Caco-2 (cell line): ENCODE data around the gene TSEN34. TPM values are rescaled to one million over a fixed set of nuclear protein-coding genes. Genes with fewer than 3 reads are reported as not detected.
A peak's percentile ranks its signal among the peaks of the same experiment; 100 is the strongest.

Source experiments
- BruUV-seq: library from RNA; stranded (reverse); fragments of 400-500 nt; replicated peaks from 2 replicates; lab custom pipeline; 2021; lab: Mats Ljungman, UMichigan
- CTCF ChIA-PET: fragments of 300-600 bp; sonication (Branson Sonifier 250); formaldehyde crosslinking; loops from one replicate; lab custom pipeline; 2022; ENCODE audit warnings: antibody characterized with exemption; lab: Charles Lee
- POLR2A ChIA-PET: fragments of 300-600 bp; sonication (Branson Sonifier 250); formaldehyde crosslinking; loops from one replicate; lab custom pipeline; 2022; ENCODE audit warnings: antibody characterized with exemption; lab: Charles Lee
- DNase-seq, 2 experiments: peaks; one replicate each; pipeline versions ENCODE4 v3.0.0 to v3.0.0-alpha.2; 2020 to 2022
- H3K27me3 ChIP-seq: replicated peaks from 2 replicates; pipeline ENCODE4 v1.6.0; 2011; ENCODE audit warnings: low read length; ENCODE audit not compliant: control insufficient read depth, insufficient read depth
- H3K36me3 ChIP-seq: 2 replicates; pipeline ENCODE4 v1.5.1; 2011; ENCODE audit warnings: low read length; ENCODE audit not compliant: control insufficient read depth, insufficient read depth
- H3K4me1 ChIP-seq: fragments of 250-450 bp; sonication (Bioruptor Pico); 2 replicates; pipeline ENCODE4 v1.5.1; 2020; ENCODE audit warnings: mild to moderate bottlenecking
- H3K4me3 ChIP-seq: 2 replicates; pipeline ENCODE4 v1.5.1; 2011; ENCODE audit warnings: low read depth, mild to moderate bottlenecking, control low read depth, low read length
- H3K9me3 ChIP-seq: fragments of 250-450 bp; sonication (Bioruptor Pico); 2 replicates; pipeline ENCODE4 v1.5.1; 2020; ENCODE audit warnings: mild to moderate bottlenecking, moderate library complexity
- H3K27ac Mint-ChIP-seq: one replicate; pipeline ENCODE4 v1.8.0; 2022; ENCODE audit warnings: mixed read lengths; ENCODE audit not compliant: unreplicated experiment
- H3K27me3 Mint-ChIP-seq: one replicate; pipeline ENCODE4 v1.8.0; 2022; ENCODE audit warnings: mixed read lengths; ENCODE audit not compliant: insufficient read depth, unreplicated experiment
- H3K36me3 Mint-ChIP-seq: one replicate; pipeline ENCODE4 v1.8.0; 2022; ENCODE audit warnings: mild to moderate bottlenecking, mixed read lengths; ENCODE audit not compliant: insufficient read depth, unreplicated experiment
- H3K4me1 Mint-ChIP-seq: one replicate; pipeline ENCODE4 v1.8.0; 2022; ENCODE audit warnings: low read depth, mixed read lengths; ENCODE audit not compliant: unreplicated experiment
- H3K4me3 Mint-ChIP-seq: one replicate; pipeline ENCODE4 v1.8.0; 2022; ENCODE audit warnings: mild to moderate bottlenecking, moderate library complexity, mixed read lengths; ENCODE audit not compliant: unreplicated experiment
- H3K9me3 Mint-ChIP-seq: one replicate; pipeline ENCODE4 v1.8.0; 2022; ENCODE audit warnings: mixed read lengths; ENCODE audit not compliant: unreplicated experiment
- intact Hi-C: fragments of 100-400 bp; cut with micrococcal nuclease; formaldehyde crosslinking; loops from one replicate; pipeline ENCODE4 v1.10.0; 2022; ENCODE audit not compliant: unreplicated experiment
- total RNA-seq: library from RNA; stranded (reverse); gene quantifications from 2 replicates; pipeline ENCODE4 v1.2.3, GENCODE V29; 2022
- TF ChIP-seq, protein P1 (sequence below), 2 experiments: fragments of 200-600 bp in 1 of 2; IDR thresholded peaks; 1 replicate in 1 of 2; 2 replicates in 1 of 2; pipeline versions ENCODE4 v1.5.1 to v1.8.0; 2011 to 2022; ENCODE audit warnings: antibody characterized with exemption in 1 of 2, control low read depth in 1 of 2, inconsistent platforms in 1 of 2, low read depth in 1 of 2, low read length in 1 of 2, mild to moderate bottlenecking in 1 of 2, moderate library complexity in 1 of 2; ENCODE audit not compliant: insufficient read depth in 1 of 2, severe bottlenecking in 1 of 2, unreplicated experiment in 1 of 2

Gene TSEN34
- total RNA-seq, 1 experiment from 2014 or later = 42.6 TPM

DNA sequence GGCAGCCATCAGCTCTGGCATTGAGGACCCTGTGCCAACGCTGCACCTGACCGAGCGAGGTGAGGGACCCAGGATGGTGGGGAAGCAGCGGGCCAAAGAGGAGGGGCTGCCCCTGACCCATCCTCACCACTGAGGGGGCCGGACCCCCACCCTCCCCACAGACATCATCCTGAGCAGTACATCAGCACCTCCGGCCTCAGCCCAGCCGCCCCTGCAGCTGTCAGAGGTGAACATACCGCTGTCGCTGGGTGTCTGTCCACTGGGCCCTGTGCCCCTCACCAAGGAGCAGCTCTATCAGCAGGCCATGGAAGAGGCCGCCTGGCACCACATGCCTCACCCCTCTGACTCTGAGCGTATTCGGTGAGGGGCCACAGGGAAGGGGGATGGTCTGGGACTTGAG, 38.8 kb upstream of the TSEN34 start:
- no peaks in the 10 kb centered on the region for H3K27me3 Mint-ChIP-seq
- Histone ChIP-seq H3K27me3 (no peaks in the 10 kb centered on the region), H3K4me1 (peaks cover 5% of the 10 kb centered on the region; the same call in 1 of the 2 replicates), H3K36me3 (peaks cover 10% of the 10 kb centered on the region), H3K9me3 (no peaks in the 10 kb centered on the region), H3K4me3 (no peak overlapping the region)
- H3K36me3 Mint-ChIP-seq = peaks cover 94% of the 10 kb centered on the region
- peaks cover 8% of the 10 kb centered on the region for H3K4me1 Mint-ChIP-seq
- TF ChIP-seq, protein P1, sequence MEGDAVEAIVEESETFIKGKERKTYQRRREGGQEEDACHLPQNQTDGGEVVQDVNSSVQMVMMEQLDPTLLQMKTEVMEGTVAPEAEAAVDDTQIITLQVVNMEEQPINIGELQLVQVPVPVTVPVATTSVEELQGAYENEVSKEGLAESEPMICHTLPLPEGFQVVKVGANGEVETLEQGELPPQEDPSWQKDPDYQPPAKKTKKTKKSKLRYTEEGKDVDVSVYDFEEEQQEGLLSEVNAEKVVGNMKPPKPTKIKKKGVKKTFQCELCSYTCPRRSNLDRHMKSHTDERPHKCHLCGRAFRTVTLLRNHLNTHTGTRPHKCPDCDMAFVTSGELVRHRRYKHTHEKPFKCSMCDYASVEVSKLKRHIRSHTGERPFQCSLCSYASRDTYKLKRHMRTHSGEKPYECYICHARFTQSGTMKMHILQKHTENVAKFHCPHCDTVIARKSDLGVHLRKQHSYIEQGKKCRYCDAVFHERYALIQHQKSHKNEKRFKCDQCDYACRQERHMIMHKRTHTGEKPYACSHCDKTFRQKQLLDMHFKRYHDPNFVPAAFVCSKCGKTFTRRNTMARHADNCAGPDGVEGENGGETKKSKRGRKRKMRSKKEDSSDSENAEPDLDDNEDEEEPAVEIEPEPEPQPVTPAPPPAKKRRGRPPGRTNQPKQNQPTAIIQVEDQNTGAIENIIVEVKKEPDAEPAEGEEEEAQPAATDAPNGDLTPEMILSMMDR (IDR thresholded peaks at IDR 0.05; ENCODE audit: insufficient read depth in 1 of 2, low read depth in 1 of 2, low read length in 1 of 2, severe bottlenecking in 1 of 2, unreplicated experiment in 1 of 2) = no peak
- intact Hi-C loops = no loop called here
- ChIA-PET CTCF (interaction anchor here (2.1 kb wide), 1 partner anchor 15 kb away, joined by 5 read pairs; the partner anchor contains the start of gene CNOT3), POLR2A (no interaction called here)
- DNase-seq = no peak
- no peak overlapping the region for H3K4me3 Mint-ChIP-seq
- BruUV-seq = no TSS peak
- H3K9me3 Mint-ChIP-seq = no peaks in the 10 kb centered on the region
- no peak overlapping the region for H3K27ac Mint-ChIP-seq

DNA sequence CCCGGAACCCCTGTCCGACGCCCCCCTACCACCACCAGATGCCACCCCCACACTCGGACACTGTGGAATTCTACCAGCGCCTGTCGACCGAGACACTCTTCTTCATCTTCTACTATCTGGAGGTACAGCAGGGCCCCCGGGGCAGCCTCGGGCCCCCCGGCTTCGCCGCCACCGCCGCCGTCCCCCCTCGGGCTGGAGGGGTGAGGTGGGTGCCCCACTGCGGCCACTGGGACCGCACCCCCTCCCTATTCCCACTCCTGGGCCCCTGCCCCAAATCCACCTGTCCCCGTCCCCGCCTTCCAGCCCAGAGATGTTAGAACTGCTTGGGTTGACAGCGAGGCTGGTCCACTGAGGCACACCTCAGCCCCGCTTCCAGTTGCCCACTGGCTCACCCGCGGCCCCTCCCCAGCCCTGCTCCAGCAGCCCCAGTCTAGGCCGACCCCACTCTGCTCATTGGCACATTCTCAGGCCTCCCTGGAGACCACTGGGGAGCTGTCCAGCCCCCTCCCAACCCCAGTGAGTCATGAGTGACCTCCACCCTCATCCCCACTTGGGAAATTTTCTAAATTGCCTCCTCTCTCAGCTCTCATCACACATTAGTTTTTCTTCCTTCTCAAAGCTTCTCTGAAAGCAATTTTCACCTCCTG, 38.1 kb upstream of the TSEN34 start:
- ChIA-PET POLR2A (no interaction called here), CTCF (no interaction called here)
- intact Hi-C loops = no loop called here
- Mint-ChIP-seq H3K27me3 (no peaks in the 10 kb centered on the region), H3K4me1 (peaks cover 10% of the 10 kb centered on the region), H3K36me3 (peaks cover 93% of the 10 kb centered on the region), H3K27ac (peak overlapping the region; percentile 55), H3K9me3 (no peaks in the 10 kb centered on the region), H3K4me3 (no peak overlapping the region)
- H3K9me3 ChIP-seq = no peaks in the 10 kb centered on the region
- H3K36me3 ChIP-seq = peaks cover 10% of the 10 kb centered on the region
- no TSS peak for BruUV-seq
- TF ChIP-seq, protein P1 (IDR thresholded peaks at IDR 0.05; ENCODE audit: insufficient read depth in 1 of 2, low read depth in 1 of 2, low read length in 1 of 2, severe bottlenecking in 1 of 2, unreplicated experiment in 1 of 2) = no peak
- no peak for DNase-seq
- no peak overlapping the region for H3K4me3 ChIP-seq
- H3K27me3 ChIP-seq = no peaks in the 10 kb centered on the region
- H3K4me1 ChIP-seq = peaks cover 5% of the 10 kb centered on the region; the same call in 1 of the 2 replicates

- H3K27me3 Mint-ChIP-seq = no peaks in the 10 kb centered on the region
- CTCF ChIA-PET = no interaction called here
- H3K4me3 ChIP-seq = no peak overlapping the region
- DNase-seq = no peak
- H3K27ac Mint-ChIP-seq = peak overlapping the region; percentile 55
- intact Hi-C loops = no loop called here
- peaks cover 10% of the 10 kb centered on the region for H3K36me3 ChIP-seq
- no peak overlapping the region for H3K4me3 Mint-ChIP-seq
- BruUV-seq = no TSS peak
- H3K27me3 ChIP-seq = no peaks in the 10 kb centered on the region
- no peaks in the 10 kb centered on the region for H3K9me3 Mint-ChIP-seq
- TF ChIP-seq, protein P1 (IDR thresholded peaks at IDR 0.05; ENCODE audit: insufficient read depth in 1 of 2, low read depth in 1 of 2, low read length in 1 of 2, severe bottlenecking in 1 of 2, unreplicated experiment in 1 of 2) = no peak
- H3K36me3 Mint-ChIP-seq = peaks cover 90% of the 10 kb centered on the region
- peaks cover 10% of the 10 kb centered on the region for H3K4me1 ChIP-seq
- H3K9me3 ChIP-seq = no peaks in the 10 kb centered on the region
- POLR2A ChIA-PET = no interaction called here
- H3K4me1 Mint-ChIP-seq = peaks cover 15% of the 10 kb centered on the region
Observed at GRCh38 chr19:54153731-54154326, 37.3 kb upstream of the TSEN34 start.
